ENCODE data around the gene TSEN54.

GRCh38 chr17:75472119-75472518 lies 44.2 kb upstream of the TSEN54 start:
- TF ChIP-seq CTCF (IDR thresholded peaks at IDR 0.05), result no peak
- TF ChIP-seq POLR2A (IDR thresholded peaks at IDR 0.05), result no peak
